AG09309 (cell line): ENCODE results near the gene PSMG4.

Experiments used
- DNase-seq: peaks from one replicate; pipeline ENCODE4 v3.0.0-alpha.2; 2010; ENCODE audit warnings: low read depth
- H3K4me3 ChIP-seq: 2 replicates; pipeline ENCODE4 v1.5.1; 2011; ENCODE audit warnings: mild to moderate bottlenecking, low read depth, low read length, moderate library complexity; ENCODE audit not compliant: control insufficient read depth
- CTCF ChIP-seq: IDR thresholded peaks from 2 replicates; pipeline ENCODE4 v1.5.1; 2011; ENCODE audit warnings: mild to moderate bottlenecking, low read depth, low read length, inconsistent platforms; ENCODE audit not compliant: insufficient read depth, control insufficient read depth; ENCODE audit errors: missing control alignments

The PSMG4 gene

GRCh38 chr6:3291987-3292386 is 33.2 kb downstream of the PSMG4 start:
- DNase-seq, result no peak
- TF ChIP-seq CTCF, result no peak
- no peak overlapping the region for H3K4me3 ChIP-seq

- no peak for DNase-seq
- no peak overlapping the region for H3K4me3 ChIP-seq
- no peak for TF ChIP-seq CTCF
Measured at GRCh38 chr6:3292431-3293197, 33.9 kb downstream of the PSMG4 start.

GRCh38 chr6:3293271-3294155 is 34.8 kb downstream of the PSMG4 start:
- TF ChIP-seq CTCF, result no peak
- H3K4me3 ChIP-seq, result no peak overlapping the region
- no peak for DNase-seq

GRCh38 chr6:3294396-3294795 is 35.6 kb downstream of the PSMG4 start:
- TF ChIP-seq CTCF, result no peak
- DNase-seq, result no peak
- no peak overlapping the region for H3K4me3 ChIP-seq

DNA sequence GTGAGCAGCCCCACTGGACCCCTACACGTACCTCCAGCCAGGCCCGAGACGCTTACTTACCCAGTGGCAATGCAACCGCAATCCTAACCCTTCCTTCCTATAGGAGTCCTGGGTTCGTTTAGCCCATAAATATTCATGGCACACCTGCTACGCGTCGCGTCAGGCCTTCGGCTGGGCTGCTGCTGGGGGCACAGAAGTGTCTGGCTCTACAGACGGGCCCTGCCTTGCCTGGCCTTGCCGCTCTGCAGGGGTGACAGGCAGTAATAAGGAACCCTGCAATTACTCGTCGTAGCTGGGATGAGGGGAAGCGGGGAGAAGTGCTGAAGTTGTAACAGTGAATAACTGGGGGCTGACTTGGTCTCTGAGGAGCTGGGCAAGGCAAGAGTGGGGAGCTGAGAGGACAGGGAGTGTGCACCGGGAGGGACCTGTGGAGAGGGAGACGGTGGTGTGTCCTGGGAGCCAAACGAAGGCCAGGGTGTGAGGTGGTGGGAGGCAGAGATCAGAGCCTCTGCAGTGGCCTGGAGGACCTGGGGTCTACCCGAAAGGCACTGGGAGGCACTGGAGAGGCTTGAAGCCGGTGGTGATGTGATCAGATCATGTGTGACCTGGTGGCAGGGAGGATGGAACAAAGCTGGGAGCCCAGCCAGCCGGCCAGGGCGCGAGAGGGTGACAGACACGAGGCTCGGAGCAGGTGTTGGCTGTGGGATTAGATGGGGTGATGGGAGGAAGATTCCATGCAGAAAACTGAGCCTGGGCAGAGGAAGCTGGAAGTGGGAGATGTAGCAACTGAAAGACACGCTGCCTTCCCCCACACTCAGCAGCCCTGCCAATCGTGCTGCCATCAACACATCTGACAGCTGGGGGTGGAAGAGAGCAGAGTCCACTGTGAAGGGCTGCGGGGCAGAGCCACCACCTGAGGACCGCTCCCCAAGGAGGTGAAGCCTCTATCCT is 36.4 kb downstream of the PSMG4 start:
- no peak for TF ChIP-seq CTCF
- no peak for DNase-seq
- H3K4me3 ChIP-seq, result no peak overlapping the region

- no peak for TF ChIP-seq CTCF
- DNase-seq, result no peak
- no peak overlapping the region for H3K4me3 ChIP-seq
Measured at GRCh38 chr6:3296078-3296477, 37.3 kb downstream of the PSMG4 start.
